SK-N-SH (cell line): Measurements from ENCODE around the gene GRM8. TPM values are rescaled to one million over a fixed set of nuclear protein-coding genes. Genes with fewer than 3 reads are reported as not detected.

Experiments
- CTCF ChIA-PET: fragments of 300-600, 350-600 bp; formaldehyde crosslinking; extraction: SDS; loops from one replicate; lab custom pipeline; 2021; lab: Yijun Ruan, JAX
- POLR2A ChIA-PET: fragments of 350-600 bp; sonication (Branson Sonifier 250); formaldehyde crosslinking; extraction: SDS; loops from one replicate; lab custom pipeline; 2020; ENCODE audit warnings: antibody characterized with exemption, inconsistent platforms; lab: Yijun Ruan, JAX
- DNase-seq: peaks from one replicate; pipeline ENCODE4 v3.0.0; 2012
- H2AFZ ChIP-seq: fragments of 200-600 bp; sonication (generic); 2 replicates; pipeline ENCODE4 v1.8.1; 2016; ENCODE audit warnings: antibody characterized with exemption, mild to moderate bottlenecking, low read depth
- H3F3A ChIP-seq: fragments of 200-600 bp; sonication (generic); replicated peaks from 2 replicates; pipeline ENCODE3; 2016; ENCODE audit warnings: antibody characterized with exemption, mild to moderate bottlenecking; ENCODE audit not compliant: insufficient read depth
- H3K27ac ChIP-seq, 2 experiments: fragments of 200-500 bp in 1 of 2; fragments of 200-600 bp in 1 of 2; sonication (Bioruptor generic) in 1 of 2; sonication (generic), shearing (Covaris generic) in 1 of 2; 2 replicates each; pipeline versions ENCODE4 v1.5.1 to v1.6.1; 2014 to 2016; ENCODE audit warnings: low read depth in 2 of 2, inconsistent platforms in 1 of 2, low read length in 1 of 2, mild to moderate bottlenecking in 1 of 2, mixed read lengths in 1 of 2
- H3K27me3 ChIP-seq: fragments of 200-600 bp; sonication (generic), shearing (Covaris generic); 2 replicates; pipeline ENCODE4 v1.6.1; 2016; ENCODE audit warnings: mixed run types; ENCODE audit not compliant: insufficient read depth
- H3K36me3 ChIP-seq, 2 experiments: fragments of 200-500 bp in 1 of 2; fragments of 200-600 bp in 1 of 2; sonication (Bioruptor generic) in 1 of 2; sonication (generic) in 1 of 2; replicated peaks in 1 of 2; 2 replicates each; pipeline versions ENCODE3 to v1.5.1; 2014 to 2016; ENCODE audit warnings: low read length in 1 of 2, mild to moderate bottlenecking in 1 of 2; ENCODE audit not compliant: insufficient read depth in 2 of 2, control insufficient read depth in 1 of 2
- H3K4me1 ChIP-seq, 2 experiments: fragments of 200-500 bp in 1 of 2; fragments of 200-600 bp in 1 of 2; sonication (Bioruptor generic) in 1 of 2; sonication (generic), shearing (Covaris generic) in 1 of 2; 2 replicates each; pipeline versions ENCODE4 v1.5.1 to v1.6.1; 2014 to 2016; ENCODE audit warnings: low read depth in 1 of 2, low read length in 1 of 2, mixed run types in 1 of 2; ENCODE audit not compliant: insufficient read depth in 2 of 2, control insufficient read depth in 1 of 2
- H3K4me2 ChIP-seq: fragments of 200-600 bp; sonication (generic), shearing (Covaris generic); 2 replicates; pipeline ENCODE4 v1.6.1; 2017; ENCODE audit warnings: mixed run types
- H3K4me3 ChIP-seq, 2 experiments: fragments of 200-500 bp in 1 of 2; fragments of 200-600 bp in 1 of 2; sonication (Bioruptor generic) in 1 of 2; sonication (generic), shearing (Covaris generic) in 1 of 2; 2 replicates each; pipeline versions ENCODE4 v1.5.1 to v1.8.1; 2014 to 2016; ENCODE audit warnings: low read depth in 2 of 2, inconsistent platforms in 1 of 2, low read length in 1 of 2, mild to moderate bottlenecking in 1 of 2, mixed read lengths in 1 of 2, moderate library complexity in 1 of 2
- H3K79me2 ChIP-seq: fragments of 200-600 bp; sonication (generic); 2 replicates; pipeline ENCODE4 v1.8.1; 2017; ENCODE audit warnings: mild to moderate bottlenecking; ENCODE audit not compliant: insufficient read depth
- H3K9ac ChIP-seq: fragments of 200-600 bp; sonication (generic); 2 replicates; pipeline ENCODE4 v1.6.1; 2017; ENCODE audit warnings: mixed run types
- H3K9me2 ChIP-seq: fragments of 200-600 bp; sonication (generic); 2 replicates; pipeline ENCODE4 v1.6.1; 2017; ENCODE audit warnings: mixed run types
- H3K9me3 ChIP-seq: fragments of 200-600 bp; sonication (generic); 2 replicates; pipeline ENCODE4 v1.6.1; 2017; ENCODE audit warnings: mixed run types, mild to moderate bottlenecking, moderate library complexity
- H4K20me1 ChIP-seq: fragments of 200-600 bp; sonication (generic); 2 replicates; pipeline ENCODE4 v1.6.1; 2017; ENCODE audit warnings: mild to moderate bottlenecking, mixed run types; ENCODE audit not compliant: insufficient read depth
- CTCF ChIP-seq: fragments of 200-600 bp; sonication (generic); IDR thresholded peaks from 2 replicates; pipeline ENCODE4 v1.6.1; 2017; ENCODE audit warnings: antibody characterized with exemption, mild to moderate bottlenecking, moderate library complexity
- EP300 ChIP-seq, 2 experiments: IDR thresholded peaks; 2 replicates each; pipeline versions ENCODE4 v1.4.0 to v1.6.1; 2012; ENCODE audit warnings: borderline replicate concordance in 1 of 2, low read depth in 1 of 2, low read length in 1 of 2
- EZH2phosphoT487 ChIP-seq: fragments of 200-600 bp; sonication (generic); IDR thresholded peaks from 2 replicates; pipeline ENCODE4 v1.6.1; 2017; ENCODE audit warnings: low read depth, mixed run types, mild to moderate bottlenecking, antibody characterized with exemption, moderate library complexity, borderline replicate concordance
- FOXJ3 ChIP-seq: sonication (generic); formaldehyde crosslinking; IDR thresholded peaks from 2 replicates; pipeline ENCODE4 v1.5.1; 2020; ENCODE audit warnings: mild to moderate bottlenecking, missing genetic modification reagents
- GATA2 ChIP-seq: sonication (generic); formaldehyde crosslinking; IDR thresholded peaks from 2 replicates; pipeline ENCODE4 v1.5.0; 2020; ENCODE audit warnings: mild to moderate bottlenecking, missing genetic modification reagents
- MEF2A ChIP-seq: IDR thresholded peaks from 2 replicates; pipeline ENCODE4 v1.4.0; 2012; ENCODE audit warnings: low read depth, borderline replicate concordance
- MXI1 ChIP-seq: IDR thresholded peaks from 2 replicates; pipeline ENCODE4 v1.6.1; 2012; ENCODE audit warnings: mild to moderate bottlenecking, low read depth, low read length, improper control_type of control experiment
- NRF1 ChIP-seq: IDR thresholded peaks from 2 replicates; pipeline ENCODE4 v1.6.1; 2012; ENCODE audit warnings: low read depth, mild to moderate bottlenecking, low read length
- RAD21 ChIP-seq: IDR thresholded peaks from 2 replicates; pipeline ENCODE4 v1.6.1; 2012; ENCODE audit warnings: mild to moderate bottlenecking, low read length
- RCOR1 ChIP-seq: fragments of 150-350 bp; IDR thresholded peaks from 2 replicates; pipeline ENCODE4 v1.6.1; 2017; ENCODE audit warnings: antibody characterized with exemption, low read length
- SIN3A ChIP-seq: IDR thresholded peaks from 2 replicates; pipeline ENCODE4 v1.6.1; 2012; ENCODE audit warnings: low read depth, mild to moderate bottlenecking, low read length, moderate library complexity, borderline replicate concordance
- SMC3 ChIP-seq: IDR thresholded peaks from 2 replicates; pipeline ENCODE4 v1.6.1; 2012; ENCODE audit warnings: low read depth, low read length, improper control_type of control experiment
- TAF1 ChIP-seq: IDR thresholded peaks from 2 replicates; pipeline ENCODE4 v1.6.1; 2012; ENCODE audit warnings: low read depth, mild to moderate bottlenecking, low read length, moderate library complexity, borderline replicate concordance
- TCF12 ChIP-seq: IDR thresholded peaks from 2 replicates; pipeline ENCODE4 v1.4.0; 2012
- YY1 ChIP-seq: IDR thresholded peaks from 2 replicates; pipeline ENCODE4 v1.4.0; 2012; ENCODE audit warnings: low read depth, mild to moderate bottlenecking
- WGBS: methylation state at CpG from one replicate; pipeline ENCODE4 v1.1.6; 2017; ENCODE audit warnings: low lambda C conversion rate; 5-methylcytosine and 5-hydroxymethylcytosine counted together
- polyA plus RNA-seq, 3 experiments: library from polyadenylated mRNA; depleted of rRNA; stranded (reverse); fragments of >200 nt; gene quantifications; 2 replicates each; pipeline ENCODE4 v1.2.3, GENCODE V29; 2012
- TF ChIP-seq, protein P1 (sequence below): fragments of 150-350 bp; IDR thresholded peaks from 2 replicates; pipeline ENCODE4 v1.6.1; 2016; ENCODE audit warnings: mild to moderate bottlenecking, low read depth, low read length
- TF ChIP-seq, protein P2 (sequence below): IDR thresholded peaks from 2 replicates; pipeline ENCODE4 v1.4.0; 2012; ENCODE audit warnings: low read depth, borderline replicate concordance

GRM8 gene
- polyA plus RNA-seq, 1 of the 3 experiments (the other 2 are of a cell fraction), result 0.10 TPM

GRCh38 chr7:127035203-127035849, 217.4 kb downstream of the GRM8 start:
- no peaks in the 10 kb centered on the region for H3K9me3 ChIP-seq
- 40% methylated on average over 6 of the region's 6 CpGs for WGBS
- no peak overlapping the region for H3K4me3 ChIP-seq
- H3K36me3 ChIP-seq, result no peaks in the 10 kb centered on the region
- no peaks in the 10 kb centered on the region for H4K20me1 ChIP-seq
- ChIA-PET CTCF (interaction anchor here (1.3 to 2.7 kb wide), 2 partner anchors 10 to 55 kb away, joined by 3 to 11 read pairs; no protein-coding TSS in a partner anchor), POLR2A (no interaction called here)
- no peaks in the 10 kb centered on the region for H3F3A ChIP-seq
- no peak overlapping the region for H3K4me2 ChIP-seq
- H3K27ac ChIP-seq, result no peak overlapping the region
- no peaks in the 10 kb centered on the region for H3K4me1 ChIP-seq
- H2AFZ ChIP-seq, result no peak overlapping the region
- no peak overlapping the region for H3K9ac ChIP-seq
- no peak for TF ChIP-seq SIN3A
- no peak for TF ChIP-seq GATA2 (CRISPR knock-in tag)
- TF ChIP-seq SMC3, result no peak
- no peak for TF ChIP-seq NRF1
- TF ChIP-seq, protein P1, sequence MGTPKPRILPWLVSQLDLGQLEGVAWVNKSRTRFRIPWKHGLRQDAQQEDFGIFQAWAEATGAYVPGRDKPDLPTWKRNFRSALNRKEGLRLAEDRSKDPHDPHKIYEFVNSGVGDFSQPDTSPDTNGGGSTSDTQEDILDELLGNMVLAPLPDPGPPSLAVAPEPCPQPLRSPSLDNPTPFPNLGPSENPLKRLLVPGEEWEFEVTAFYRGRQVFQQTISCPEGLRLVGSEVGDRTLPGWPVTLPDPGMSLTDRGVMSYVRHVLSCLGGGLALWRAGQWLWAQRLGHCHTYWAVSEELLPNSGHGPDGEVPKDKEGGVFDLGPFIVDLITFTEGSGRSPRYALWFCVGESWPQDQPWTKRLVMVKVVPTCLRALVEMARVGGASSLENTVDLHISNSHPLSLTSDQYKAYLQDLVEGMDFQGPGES, result no peak
- no peak for TF ChIP-seq TCF12
- no peak for TF ChIP-seq MEF2A
- no peak for TF ChIP-seq CTCF
- TF ChIP-seq TAF1, result no peak
- no peak for TF ChIP-seq MXI1
- TF ChIP-seq RCOR1, result no peak
- TF ChIP-seq FOXJ3 (CRISPR knock-in tag), result no peak
- TF ChIP-seq YY1, result no peak
- TF ChIP-seq EP300 (IDR thresholded peaks at IDR 0.05; ENCODE audit: borderline replicate concordance in 1 of 2, low read depth in 1 of 2, low read length in 1 of 2), result no peak
- TF ChIP-seq EZH2phosphoT487, result no peak
- TF ChIP-seq, protein P2, sequence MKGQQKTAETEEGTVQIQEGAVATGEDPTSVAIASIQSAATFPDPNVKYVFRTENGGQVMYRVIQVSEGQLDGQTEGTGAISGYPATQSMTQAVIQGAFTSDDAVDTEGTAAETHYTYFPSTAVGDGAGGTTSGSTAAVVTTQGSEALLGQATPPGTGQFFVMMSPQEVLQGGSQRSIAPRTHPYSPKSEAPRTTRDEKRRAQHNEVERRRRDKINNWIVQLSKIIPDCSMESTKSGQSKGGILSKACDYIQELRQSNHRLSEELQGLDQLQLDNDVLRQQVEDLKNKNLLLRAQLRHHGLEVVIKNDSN, result no peak
- no peak for TF ChIP-seq RAD21
- DNase-seq, result no peak
- no peaks in the 10 kb centered on the region for H3K27me3 ChIP-seq
- H3K9me2 ChIP-seq, result no peaks in the 10 kb centered on the region
- no peaks in the 10 kb centered on the region for H3K79me2 ChIP-seq
